Measurements from ENCODE around the gene ALK.

GRCh38 chr2:29614295-29614830 lies 307.0 kb downstream of the ALK start:
- TF ChIP-seq EZH2 (optimal IDR thresholded peaks at IDR 0.05; ENCODE audit: low read depth, low read length) = no peak
- TF ChIP-seq, protein P1, sequence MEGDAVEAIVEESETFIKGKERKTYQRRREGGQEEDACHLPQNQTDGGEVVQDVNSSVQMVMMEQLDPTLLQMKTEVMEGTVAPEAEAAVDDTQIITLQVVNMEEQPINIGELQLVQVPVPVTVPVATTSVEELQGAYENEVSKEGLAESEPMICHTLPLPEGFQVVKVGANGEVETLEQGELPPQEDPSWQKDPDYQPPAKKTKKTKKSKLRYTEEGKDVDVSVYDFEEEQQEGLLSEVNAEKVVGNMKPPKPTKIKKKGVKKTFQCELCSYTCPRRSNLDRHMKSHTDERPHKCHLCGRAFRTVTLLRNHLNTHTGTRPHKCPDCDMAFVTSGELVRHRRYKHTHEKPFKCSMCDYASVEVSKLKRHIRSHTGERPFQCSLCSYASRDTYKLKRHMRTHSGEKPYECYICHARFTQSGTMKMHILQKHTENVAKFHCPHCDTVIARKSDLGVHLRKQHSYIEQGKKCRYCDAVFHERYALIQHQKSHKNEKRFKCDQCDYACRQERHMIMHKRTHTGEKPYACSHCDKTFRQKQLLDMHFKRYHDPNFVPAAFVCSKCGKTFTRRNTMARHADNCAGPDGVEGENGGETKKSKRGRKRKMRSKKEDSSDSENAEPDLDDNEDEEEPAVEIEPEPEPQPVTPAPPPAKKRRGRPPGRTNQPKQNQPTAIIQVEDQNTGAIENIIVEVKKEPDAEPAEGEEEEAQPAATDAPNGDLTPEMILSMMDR (IDR thresholded peaks at IDR 0.05; ENCODE audit: low read length) = no peak
